ENCODE data around the gene UGT1A4. TPM values are rescaled to one million over a fixed set of nuclear protein-coding genes. Genes with fewer than 3 reads are reported as not detected.

UGT1A4 gene
- total RNA-seq, 1 experiment from 2014 or later, result 6.1 TPM

GRCh38 chr2:233810385-233810784, 91.8 kb downstream of the UGT1A4 start:
- no peak overlapping the region for H3K4me3 Mint-ChIP-seq (ENCODE audit: low read depth, unreplicated experiment)
- no peak for TF ChIP-seq CTCF (IDR thresholded peaks at IDR 0.05; ENCODE audit: unreplicated experiment)
- CTCF ChIA-PET, result no interaction called here
- no peaks in the 10 kb centered on the region for H3K36me3 Mint-ChIP-seq (ENCODE audit: insufficient read depth, unreplicated experiment)
- H3K27me3 Mint-ChIP-seq (ENCODE audit: unreplicated experiment), result peaks cover 28% of the 10 kb centered on the region
- BruUV-seq (replicated peaks), result no TSS peak
- no peak for DNase-seq
- H3K4me1 Mint-ChIP-seq (ENCODE audit: low read depth, unreplicated experiment), result no peaks in the 10 kb centered on the region
- intact Hi-C loops (cut with micrococcal nuclease; ENCODE audit: unreplicated experiment), result no loop called here
- H3K9me3 Mint-ChIP-seq (ENCODE audit: low read depth, unreplicated experiment), result no peaks in the 10 kb centered on the region
- H3K27ac Mint-ChIP-seq (ENCODE audit: unreplicated experiment), result no peak overlapping the region

- no peak for DNase-seq
- CTCF ChIA-PET, result no interaction called here
- Mint-ChIP-seq H3K36me3 (ENCODE audit: insufficient read depth, unreplicated experiment) (no peaks in the 10 kb centered on the region), H3K9me3 (ENCODE audit: low read depth, unreplicated experiment) (no peaks in the 10 kb centered on the region), H3K27me3 (ENCODE audit: unreplicated experiment) (peaks cover 28% of the 10 kb centered on the region), H3K4me3 (ENCODE audit: low read depth, unreplicated experiment) (no peak overlapping the region), H3K4me1 (ENCODE audit: low read depth, unreplicated experiment) (no peaks in the 10 kb centered on the region), H3K27ac (ENCODE audit: unreplicated experiment) (no peak overlapping the region)
- BruUV-seq (replicated peaks), result no TSS peak
- no peak for TF ChIP-seq CTCF (IDR thresholded peaks at IDR 0.05; ENCODE audit: unreplicated experiment)
- intact Hi-C loops (cut with micrococcal nuclease; ENCODE audit: unreplicated experiment), result no loop called here
Measured at GRCh38 chr2:233811087-233811486, 92.6 kb downstream of the UGT1A4 start.

- Mint-ChIP-seq H3K27ac (ENCODE audit: unreplicated experiment) (no peak overlapping the region), H3K4me3 (ENCODE audit: low read depth, unreplicated experiment) (no peak overlapping the region), H3K36me3 (ENCODE audit: insufficient read depth, unreplicated experiment) (no peaks in the 10 kb centered on the region), H3K9me3 (ENCODE audit: low read depth, unreplicated experiment) (no peaks in the 10 kb centered on the region), H3K27me3 (ENCODE audit: unreplicated experiment) (peaks cover 28% of the 10 kb centered on the region), H3K4me1 (ENCODE audit: low read depth, unreplicated experiment) (no peaks in the 10 kb centered on the region)
- TF ChIP-seq CTCF (IDR thresholded peaks at IDR 0.05; ENCODE audit: unreplicated experiment), result no peak
- CTCF ChIA-PET, result no interaction called here
- no peak for DNase-seq
- intact Hi-C loops (cut with micrococcal nuclease; ENCODE audit: unreplicated experiment), result no loop called here
- BruUV-seq (replicated peaks), result no TSS peak
Measured at GRCh38 chr2:233811732-233812131, 93.2 kb downstream of the UGT1A4 start.

- Mint-ChIP-seq H3K27ac (ENCODE audit: unreplicated experiment) (no peak overlapping the region), H3K36me3 (ENCODE audit: insufficient read depth, unreplicated experiment) (peaks cover 5% of the 10 kb centered on the region), H3K4me1 (ENCODE audit: low read depth, unreplicated experiment) (no peaks in the 10 kb centered on the region), H3K27me3 (ENCODE audit: unreplicated experiment) (peaks cover 28% of the 10 kb centered on the region), H3K4me3 (ENCODE audit: low read depth, unreplicated experiment) (no peak overlapping the region), H3K9me3 (ENCODE audit: low read depth, unreplicated experiment) (no peaks in the 10 kb centered on the region)
- no peak for TF ChIP-seq CTCF (IDR thresholded peaks at IDR 0.05; ENCODE audit: unreplicated experiment)
- intact Hi-C loops (cut with micrococcal nuclease; ENCODE audit: unreplicated experiment), result no loop called here
- DNase-seq, result no peak
- CTCF ChIA-PET, result no interaction called here
- no TSS peak for BruUV-seq (replicated peaks)
Measured at GRCh38 chr2:233813236-233814055, 94.9 kb downstream of the UGT1A4 start.

All from Calu3 (cell line).